H1 (cell line): ENCODE measurements around the gene RASA4B. TPM values are rescaled to one million over a fixed set of nuclear protein-coding genes. Genes with fewer than 3 reads are reported as not detected.

Experiments
- ATF3 ChIP-seq: IDR thresholded peaks from 2 replicates; pipeline ENCODE4 v1.6.1; 2011; ENCODE audit warnings: low read depth, mild to moderate bottlenecking, low read length; ENCODE audit not compliant: insufficient read depth
- CBX8 ChIP-seq: fragments of 300-800, 300-1000 bp; sonication (generic); IDR thresholded peaks from 2 replicates; pipeline ENCODE4 v1.7.1; 2016; ENCODE audit warnings: low read depth, low read length, borderline replicate concordance
- CHD2 ChIP-seq: IDR thresholded peaks from 2 replicates; pipeline ENCODE4 v1.6.1; 2012; ENCODE audit warnings: low read length, improper control_type of control experiment
- CREB1 ChIP-seq: IDR thresholded peaks from 2 replicates; pipeline ENCODE4 v1.6.1; 2012; ENCODE audit warnings: inconsistent platforms
- EGR1 ChIP-seq: IDR thresholded peaks from 2 replicates; pipeline ENCODE4 v1.6.1; 2011; ENCODE audit warnings: low read depth, low read length, borderline replicate concordance
- EZH2 ChIP-seq: fragments of 200-600 bp; sonication (generic); IDR thresholded peaks from 2 replicates; pipeline ENCODE4 v1.7.1; 2012; ENCODE audit warnings: low read depth, mild to moderate bottlenecking, moderate library complexity, low read length, inconsistent platforms; ENCODE audit not compliant: severe bottlenecking
- JUN ChIP-seq: IDR thresholded peaks from 2 replicates; pipeline ENCODE4 v1.6.1; 2011; ENCODE audit warnings: low read depth, mild to moderate bottlenecking, improper control_type of control experiment, low read length
- KDM5A ChIP-seq: fragments of 200-600 bp; IDR thresholded peaks from 2 replicates; pipeline ENCODE4 v1.7.1; 2012; ENCODE audit warnings: mild to moderate bottlenecking, low read length, inconsistent platforms, mixed read lengths
- NANOG ChIP-seq: IDR thresholded peaks from 2 replicates; pipeline ENCODE4 v1.6.1; 2011; ENCODE audit warnings: low read length, low read depth, mild to moderate bottlenecking, inconsistent platforms; ENCODE audit not compliant: insufficient read depth, poor library complexity, severe bottlenecking
- POLR2A ChIP-seq, 2 experiments: IDR thresholded peaks; 1 replicate in 1 of 2; 2 replicates in 1 of 2; pipeline ENCODE4 v1.6.1; 2011; ENCODE audit warnings: low read depth in 2 of 2, low read length in 2 of 2, mild to moderate bottlenecking in 2 of 2; ENCODE audit errors: control extremely low read depth in 1 of 2
- POLR2AphosphoS5 ChIP-seq: IDR thresholded peaks from 2 replicates; pipeline ENCODE4 v1.6.1; 2011; ENCODE audit warnings: low read depth, low read length
- RAD21 ChIP-seq, 2 experiments: IDR thresholded peaks in 1 of 2; conservative IDR thresholded peaks in 1 of 2; 2 replicates each; pipeline ENCODE4 v1.6.1; 2011; ENCODE audit warnings: low read depth in 2 of 2, low read length in 2 of 2, improper control_type of control experiment in 1 of 2, inconsistent platforms in 1 of 2, mild to moderate bottlenecking in 1 of 2, moderate library complexity in 1 of 2
- RNF2 ChIP-seq: fragments of 200-900, 300-1000 bp; sonication (generic); IDR thresholded peaks from 2 replicates; pipeline ENCODE4 v1.7.1; 2016; ENCODE audit warnings: borderline replicate concordance, low read depth, mild to moderate bottlenecking, antibody characterized with exemption, low read length; ENCODE audit not compliant: poor library complexity, severe bottlenecking; ENCODE audit errors: missing control alignments
- SIX5 ChIP-seq: IDR thresholded peaks from 2 replicates; pipeline ENCODE4 v1.6.1; 2011; ENCODE audit warnings: mild to moderate bottlenecking, low read depth, low read length
- TAF7 ChIP-seq: optimal IDR thresholded peaks from 2 replicates; pipeline ENCODE3; 2011; ENCODE audit warnings: low read depth, mild to moderate bottlenecking, inconsistent platforms, low read length, moderate library complexity, borderline replicate concordance
- TEAD4 ChIP-seq: IDR thresholded peaks from 2 replicates; pipeline ENCODE4 v1.6.1; 2012; ENCODE audit warnings: low read depth, low read length, inconsistent platforms, mixed read lengths
- polyA plus RNA-seq, 7 experiments: library from polyadenylated mRNA; depleted of rRNA in 3 of 7; stranded (reverse) in 5 of 7; unstranded in 2 of 7; fragments of >200 nt in 5 of 7; fragments of 200-250 nt in 2 of 7; gene quantifications; 1 replicate in 5 of 7; 2 replicates in 1 of 7; 4 replicates in 1 of 7; pipeline versions ENCODE4 v1.2.1 to v1.2.3, GENCODE V29; 2011 to 2013; ENCODE audit warnings: missing spikeins in 2 of 7, mixed read lengths in 2 of 7
- total RNA-seq: library from RNA; stranded (reverse); fragmentation: NEBNext Ultra II Directional; extraction: Animal tissue kit (Norgen Biotek cat#: 25700); gene quantifications from 2 replicates; pipeline ENCODE4 v1.2.1, GENCODE V29; 2021
- TF ChIP-seq, protein P1 (sequence below), 3 experiments: IDR thresholded peaks; 1 replicate in 2 of 3; 2 replicates in 1 of 3; pipeline versions ENCODE4 v1.5.1 to v1.6.1; 2011; ENCODE audit warnings: low read length in 3 of 3, mild to moderate bottlenecking in 3 of 3, inconsistent platforms in 2 of 3, low read depth in 1 of 3, moderate library complexity in 1 of 3; ENCODE audit not compliant: insufficient read depth in 1 of 3; ENCODE audit errors: control extremely low read depth in 1 of 3

RASA4B gene
- total and polyA plus RNA-seq, 2 of the 8 experiments (the other 6 are each of a cell fraction or from before 2014, with no cell fraction given), result 3.4 to 6.7 TPM

GRCh38 chr7:102464577-102465280 lies 52.8 kb downstream of the RASA4B start, which contains the start of the genes ALKBH4 and LRWD1 (continued):
- no peak for TF ChIP-seq EZH2
- no peak for TF ChIP-seq POLR2AphosphoS5
- TF ChIP-seq RAD21 (IDR thresholded peaks at IDR 0.05 in 1 of 2, conservative IDR thresholded peaks at IDR 0.05 in 1 of 2; ENCODE audit: low read depth in 2 of 2, low read length in 2 of 2), result peak in 1 of 2 experiments; percentile 0; a peak in 2 of 4 replicates
- peak; percentile 86; the same call in 1 of the 2 replicates for TF ChIP-seq EGR1
- TF ChIP-seq ATF3, result peak; percentile 28; the same call in 1 of the 2 replicates
- TF ChIP-seq KDM5A, result no peak; the same call in 1 of the 2 replicates
- no peak for TF ChIP-seq NANOG
- no peak; the same call in 1 of the 2 replicates for TF ChIP-seq CREB1
- TF ChIP-seq RNF2, result no peak
- peak; percentile 79 for TF ChIP-seq SIX5
- TF ChIP-seq, protein P1, sequence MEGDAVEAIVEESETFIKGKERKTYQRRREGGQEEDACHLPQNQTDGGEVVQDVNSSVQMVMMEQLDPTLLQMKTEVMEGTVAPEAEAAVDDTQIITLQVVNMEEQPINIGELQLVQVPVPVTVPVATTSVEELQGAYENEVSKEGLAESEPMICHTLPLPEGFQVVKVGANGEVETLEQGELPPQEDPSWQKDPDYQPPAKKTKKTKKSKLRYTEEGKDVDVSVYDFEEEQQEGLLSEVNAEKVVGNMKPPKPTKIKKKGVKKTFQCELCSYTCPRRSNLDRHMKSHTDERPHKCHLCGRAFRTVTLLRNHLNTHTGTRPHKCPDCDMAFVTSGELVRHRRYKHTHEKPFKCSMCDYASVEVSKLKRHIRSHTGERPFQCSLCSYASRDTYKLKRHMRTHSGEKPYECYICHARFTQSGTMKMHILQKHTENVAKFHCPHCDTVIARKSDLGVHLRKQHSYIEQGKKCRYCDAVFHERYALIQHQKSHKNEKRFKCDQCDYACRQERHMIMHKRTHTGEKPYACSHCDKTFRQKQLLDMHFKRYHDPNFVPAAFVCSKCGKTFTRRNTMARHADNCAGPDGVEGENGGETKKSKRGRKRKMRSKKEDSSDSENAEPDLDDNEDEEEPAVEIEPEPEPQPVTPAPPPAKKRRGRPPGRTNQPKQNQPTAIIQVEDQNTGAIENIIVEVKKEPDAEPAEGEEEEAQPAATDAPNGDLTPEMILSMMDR (IDR thresholded peaks at IDR 0.05; ENCODE audit: control extremely low read depth in 1 of 3, insufficient read depth in 1 of 3, low read depth in 1 of 3, low read length in 3 of 3), result peak in 2 of 3 experiments; percentile 7 to 20; a peak in 3 of 4 replicates
- TF ChIP-seq TEAD4, result no peak; the same call in 1 of the 2 replicates
- peak; percentile 42 for TF ChIP-seq TAF7
- no peak for TF ChIP-seq CHD2
- no peak for TF ChIP-seq JUN
- TF ChIP-seq POLR2A (IDR thresholded peaks at IDR 0.05; ENCODE audit: control extremely low read depth in 1 of 2, low read depth in 2 of 2, low read length in 2 of 2), result peak in 1 of 2 experiments; percentile 60; a peak in 2 of 3 replicates
- no peak for TF ChIP-seq CBX8
